Breast epithelium (tissue), 3 donors: ENCODE results near the gene CTSW.

Experiments used
- CTCF ChIP-seq, 3 donors: fragments of 450-650 bp; IDR thresholded peaks; one replicate each; pipeline ENCODE4 v1.5.1; 2016 to 2017; ENCODE audit warnings: antibody characterized with exemption in 3 of 3, mild to moderate bottlenecking in 3 of 3, moderate library complexity in 3 of 3
- POLR2A ChIP-seq: fragments of 450-650 bp; IDR thresholded peaks from one replicate; pipeline ENCODE4 v1.6.1; 2016; ENCODE audit warnings: antibody characterized with exemption, mild to moderate bottlenecking, moderate library complexity

GRCh38 chr11:65898656-65899355 is 19.2 kb downstream of the CTSW start:
- TF ChIP-seq CTCF (IDR thresholded peaks at IDR 0.05), result no peak
- no peak for TF ChIP-seq POLR2A
